Subcutaneous abdominal adipose tissue (tissue), 5 donors: Measurements from ENCODE around the gene SLC39A5.
"Not testable (repeated sequence)": the region's sequence is repeated elsewhere in the genome, so short reads cannot be mapped to it uniquely, and the experiment has no call there.

Source experiments
- H3K27ac ChIP-seq: one replicate; pipeline ENCODE4 v1.7.0; 2013; ENCODE audit warnings: low read depth, mild to moderate bottlenecking, inconsistent platforms, low read length, moderate library complexity
- H3K27me3 ChIP-seq, 5 donors: one replicate each; pipeline ENCODE4 v1.7.0; 2013; ENCODE audit warnings: low read length in 5 of 5, inconsistent platforms in 1 of 5; ENCODE audit not compliant: control insufficient read depth in 5 of 5, insufficient read depth in 4 of 5
- H3K36me3 ChIP-seq, 5 donors: one replicate each; pipeline ENCODE4 v1.7.0; 2013; ENCODE audit warnings: low read length in 5 of 5; ENCODE audit not compliant: control insufficient read depth in 5 of 5, insufficient read depth in 5 of 5
- H3K4me1 ChIP-seq, 5 donors: one replicate each; pipeline ENCODE4 v1.7.0; 2013; ENCODE audit warnings: low read length in 5 of 5, mild to moderate bottlenecking in 3 of 5, moderate library complexity in 1 of 5; ENCODE audit not compliant: control insufficient read depth in 5 of 5, insufficient read depth in 5 of 5
- H3K4me3 ChIP-seq, 5 donors: one replicate each; pipeline ENCODE4 v1.7.0; 2013; ENCODE audit warnings: low read length in 5 of 5, low read depth in 1 of 5
- H3K9ac ChIP-seq, 5 donors: one replicate each; pipeline ENCODE4 v1.7.0; 2013; ENCODE audit warnings: low read length in 5 of 5, mild to moderate bottlenecking in 4 of 5, moderate library complexity in 3 of 5
- H3K9me3 ChIP-seq, 5 donors: one replicate each; pipeline ENCODE4 v1.7.0; 2013; ENCODE audit warnings: low read length in 5 of 5; ENCODE audit not compliant: control insufficient read depth in 5 of 5
- donor health status: healthy.
- donor health status: healthy.
- donor health status: healthy.
- donor health status: healthy.
- donor health status: healthy.

Gene SLC39A5

DNA sequence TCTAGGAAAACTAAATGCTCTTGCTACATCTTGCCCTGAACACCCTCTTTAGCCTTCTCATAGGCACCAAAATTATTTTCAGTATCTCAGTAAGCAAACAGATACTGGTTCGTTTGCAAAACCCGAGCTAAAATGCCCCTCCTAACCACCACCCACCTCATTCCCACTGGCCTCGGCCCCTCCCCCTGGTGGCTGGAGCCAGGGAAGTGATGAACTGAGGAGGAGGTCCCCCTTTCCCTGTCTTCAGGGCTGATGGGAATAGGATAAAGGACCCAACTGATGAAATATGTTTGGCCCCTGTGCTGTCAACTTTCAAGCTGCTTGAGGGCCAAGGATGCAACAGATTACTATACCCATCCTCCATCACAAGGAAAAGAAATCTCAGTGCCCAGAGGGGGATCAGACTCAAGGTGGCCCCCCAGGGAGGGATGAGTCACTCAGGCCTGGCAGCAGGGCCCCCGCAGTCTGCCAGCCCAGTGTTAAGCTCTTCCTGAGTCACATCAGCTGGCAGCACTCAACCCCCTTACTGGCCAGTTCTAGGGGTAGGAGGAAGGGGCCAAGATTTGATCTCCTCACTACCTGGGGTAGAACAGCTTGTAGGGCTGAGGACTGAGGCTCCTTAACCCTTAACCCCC lies 26.6 kb downstream of the SLC39A5 start:
- no peaks in the 10 kb centered on the region for H3K9me3 ChIP-seq
- H3K4me1 ChIP-seq = peaks cover 5 to 27% (median 25%) of the 10 kb centered on the region in 5 donors
- H3K27me3 ChIP-seq = no peaks in the 10 kb centered on the region
- peak overlapping the region in 2 of 5 donors; percentile 82 to 85 for H3K4me3 ChIP-seq
- H3K36me3 ChIP-seq = peaks cover 2 to 53% (median 48%) of the 10 kb centered on the region in 5 donors
- peak overlapping the region in 4 of 5 donors; percentile 17 to 94 (median 80) for H3K9ac ChIP-seq
- H3K27ac ChIP-seq = no peak overlapping the region

DNA sequence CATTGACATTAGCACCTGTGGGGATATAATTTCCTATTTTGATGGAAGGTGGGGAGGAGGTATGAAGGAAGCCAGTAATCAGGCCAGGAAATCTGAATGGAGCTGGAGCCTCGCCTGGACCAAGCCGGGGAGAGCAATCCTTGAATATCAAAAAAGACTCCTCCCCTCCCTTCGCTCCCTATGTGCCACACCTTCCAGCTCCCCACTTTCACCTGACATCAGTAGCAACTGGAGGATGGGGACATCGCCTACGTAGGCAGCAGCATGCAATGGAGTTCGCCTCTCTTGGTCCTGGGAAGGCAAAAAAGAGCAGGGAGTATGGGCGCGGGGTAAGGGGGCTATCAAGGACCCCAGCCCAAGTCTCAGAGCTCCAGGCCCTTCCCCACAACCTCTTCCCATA lies 27.2 kb downstream of the SLC39A5 start:
- Histone ChIP-seq H3K27me3 (no peaks in the 10 kb centered on the region), H3K27ac (no peak overlapping the region), H3K36me3 (peaks cover 2 to 47% (median 42%) of the 10 kb centered on the region in 5 donors), H3K9me3 (no peaks in the 10 kb centered on the region), H3K9ac (peak overlapping the region; percentile 17 to 94 (median 78)), H3K4me1 (peaks cover 5 to 27% (median 25%) of the 10 kb centered on the region in 5 donors), H3K4me3 (peak overlapping the region; percentile 67 to 88 (median 82))

DNA sequence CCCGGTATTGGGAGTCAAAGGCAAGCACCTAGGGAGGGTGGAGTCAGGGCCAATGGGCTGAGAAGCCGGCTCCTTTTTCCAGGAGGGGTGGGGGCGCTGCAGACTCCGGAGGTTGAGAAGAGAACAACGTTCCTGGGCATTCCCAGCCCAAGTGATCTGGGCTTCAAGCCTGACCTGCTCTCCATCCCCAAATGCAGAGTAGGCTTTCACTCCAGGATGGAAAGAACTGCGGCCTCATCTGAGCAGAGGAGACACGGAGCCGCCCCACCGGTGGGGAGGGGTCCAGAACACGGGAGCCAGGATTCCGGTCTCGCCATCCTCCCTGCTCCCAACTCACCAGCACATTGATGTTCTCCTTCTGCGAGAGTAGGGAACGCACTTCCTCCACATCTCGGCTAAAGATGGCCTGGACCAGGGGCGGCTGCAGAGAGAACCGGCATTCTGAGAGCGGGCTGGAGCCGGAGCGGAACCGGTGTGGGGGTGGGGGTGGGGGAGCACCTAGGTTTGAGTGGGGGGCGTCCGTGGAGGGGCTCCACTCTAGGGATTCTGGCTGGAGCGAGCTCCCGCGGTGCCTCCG lies 27.7 kb downstream of the SLC39A5 start:
- Histone ChIP-seq H3K9ac (peak overlapping the region; percentile 26 to 94 (median 78)), H3K27me3 (no peaks in the 10 kb centered on the region), H3K9me3 (no peaks in the 10 kb centered on the region), H3K4me1 (peaks cover 5 to 27% (median 25%) of the 10 kb centered on the region in 5 donors), H3K27ac (peak overlapping the region; percentile 86), H3K36me3 (peaks cover 0 to 42% (median 37%) of the 10 kb centered on the region in 5 donors), H3K4me3 (peak overlapping the region; percentile 67 to 88 (median 82))

DNA sequence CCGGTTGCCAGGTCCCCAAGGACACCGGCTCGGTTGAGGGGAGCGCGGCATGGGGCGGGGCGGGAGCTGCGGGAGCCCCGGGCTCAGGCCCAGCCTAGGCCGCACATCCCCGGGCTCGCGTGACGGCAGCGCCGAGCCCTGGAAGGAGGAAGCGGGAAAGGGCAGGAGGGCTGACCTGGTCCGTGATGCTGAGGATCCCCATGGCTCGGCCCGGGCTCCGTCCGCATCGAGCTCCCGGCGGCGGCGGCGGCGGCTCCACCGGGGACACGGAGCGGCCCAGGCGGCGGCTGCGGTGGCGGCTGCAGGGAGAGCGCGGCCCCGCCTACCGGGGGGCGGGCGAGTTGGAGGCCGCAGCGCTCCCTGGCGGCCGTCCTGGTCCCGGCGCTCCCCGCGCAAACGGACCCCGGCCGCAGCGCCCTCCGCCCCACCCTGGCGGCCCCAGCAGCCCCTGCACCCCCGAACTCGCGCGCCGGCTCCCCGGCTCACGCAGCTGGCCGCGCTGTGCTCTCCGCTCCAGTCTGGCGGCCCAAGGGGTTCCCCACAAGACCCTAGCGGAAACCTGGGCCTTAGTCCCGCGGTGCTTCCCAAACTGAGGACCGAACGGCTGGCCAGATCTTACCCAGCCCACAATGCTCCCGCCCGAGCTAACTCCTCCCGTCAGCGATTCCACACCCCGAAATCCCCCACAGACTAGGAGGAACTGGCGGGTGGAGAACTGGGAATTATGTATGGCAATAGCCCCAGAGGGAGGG lies 28.4 kb downstream of the SLC39A5 start, which contains the start of gene ANKRD52:
TSS of gene ANKRD52 (minus strand) at position 317 of the 752 bp plus-strand sequence. CDS start at position 202, 115 bp downstream.
- peak within 1 kb of the TSS; percentile 86 for H3K27ac ChIP-seq
- H3K4me1 ChIP-seq = peaks cover 5 to 27% (median 25%) of the 10 kb centered on the region in 5 donors
- H3K36me3 ChIP-seq = peaks cover 0 to 35% (median 30%) of the 10 kb centered on the region in 5 donors
- H3K27me3 ChIP-seq = no peaks in the 10 kb centered on the region
- H3K9ac ChIP-seq = peak within 1 kb of the TSS; percentile 78 to 94 (median 82)
- H3K9me3 ChIP-seq = no peaks in the 10 kb centered on the region
- peak within 1 kb of the TSS; percentile 80 to 88 (median 82) for H3K4me3 ChIP-seq

DNA sequence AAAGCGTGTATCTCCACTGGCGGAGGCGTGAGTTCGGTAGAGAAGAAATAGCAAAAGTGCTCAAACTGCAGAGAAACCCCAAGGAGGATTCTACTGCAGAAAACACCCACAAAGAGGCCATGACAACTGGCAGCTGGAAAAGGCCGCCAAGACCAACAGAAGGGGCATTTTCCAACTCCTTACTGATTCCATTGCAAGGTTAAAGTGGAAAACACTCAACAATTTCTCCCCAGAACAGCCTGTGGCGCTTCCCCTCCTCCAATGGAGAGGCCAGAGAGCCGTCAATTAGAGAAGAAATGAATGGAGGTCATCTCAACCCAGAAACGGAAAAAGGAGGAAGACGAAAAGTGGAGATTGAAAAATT lies 29.0 kb downstream of the SLC39A5 start:
- peak overlapping the region; percentile 70 to 88 (median 82) for H3K9ac ChIP-seq
- H3K4me1 ChIP-seq = peaks cover 5 to 27% (median 25%) of the 10 kb centered on the region in 5 donors
- H3K36me3 ChIP-seq = peaks cover 0 to 29% (median 24%) of the 10 kb centered on the region in 5 donors
- peak overlapping the region; percentile 80 to 88 (median 82) for H3K4me3 ChIP-seq
- H3K27ac ChIP-seq = peak overlapping the region; percentile 86
- H3K9me3 ChIP-seq = no peaks in the 10 kb centered on the region
- no peaks in the 10 kb centered on the region for H3K27me3 ChIP-seq

DNA sequence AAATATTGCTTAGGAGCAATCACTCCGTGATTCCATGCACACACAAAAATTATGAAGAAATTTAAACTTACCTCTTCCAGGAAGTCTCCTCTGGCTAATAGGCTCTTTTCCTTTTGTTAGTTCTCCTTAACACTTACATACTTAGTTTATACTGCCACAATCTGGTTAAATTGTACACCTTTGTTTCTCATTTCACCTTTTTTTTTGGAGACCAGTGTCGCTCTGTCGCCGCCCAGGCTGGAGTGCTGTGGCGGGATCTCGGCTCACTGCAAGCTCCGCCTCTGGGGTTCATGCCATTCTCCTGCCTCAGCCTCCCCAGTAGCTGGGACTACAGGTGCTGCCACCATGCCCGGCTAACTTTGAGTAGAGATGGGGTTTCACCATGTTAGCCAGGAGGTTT lies 30.5 kb downstream of the SLC39A5 start:
- Histone ChIP-seq H3K36me3 (peaks cover 0 to 16% (median 12%) of the 10 kb centered on the region in 5 donors), H3K27me3 (no peaks in the 10 kb centered on the region), H3K4me1 (peaks cover 5 to 27% (median 25%) of the 10 kb centered on the region in 5 donors), H3K27ac (no peak overlapping the region), H3K9ac (no peak overlapping the region), H3K4me3 (no peak overlapping the region), H3K9me3 (no peaks in the 10 kb centered on the region)

DNA sequence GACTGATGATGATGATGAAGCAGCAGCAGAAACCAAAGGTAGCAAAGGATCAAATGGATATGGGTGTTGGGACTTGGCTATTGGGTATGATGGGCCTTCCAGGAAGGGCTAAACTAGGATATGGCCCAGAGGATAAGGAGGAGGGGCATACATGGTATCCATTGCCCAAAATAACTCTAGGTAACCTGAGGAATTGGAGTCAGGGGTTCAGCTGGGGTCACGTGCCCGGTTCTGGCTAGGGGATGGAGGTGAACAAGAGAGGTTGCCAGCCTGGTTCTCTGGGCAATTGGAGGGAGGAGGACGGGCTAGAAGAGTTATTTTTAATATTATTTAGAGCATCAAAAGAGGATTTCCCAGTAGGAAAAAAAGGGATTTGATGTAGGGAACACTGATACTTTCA lies 31.1 kb downstream of the SLC39A5 start:
- H3K9ac ChIP-seq = no peak overlapping the region
- peaks cover 0 to 10% (median 6%) of the 10 kb centered on the region in 5 donors for H3K36me3 ChIP-seq
- no peaks in the 10 kb centered on the region for H3K9me3 ChIP-seq
- no peak overlapping the region for H3K27ac ChIP-seq
- H3K4me1 ChIP-seq = peaks cover 5 to 26% (median 25%) of the 10 kb centered on the region in 5 donors
- H3K27me3 ChIP-seq = no peaks in the 10 kb centered on the region
- no peak overlapping the region for H3K4me3 ChIP-seq

DNA sequence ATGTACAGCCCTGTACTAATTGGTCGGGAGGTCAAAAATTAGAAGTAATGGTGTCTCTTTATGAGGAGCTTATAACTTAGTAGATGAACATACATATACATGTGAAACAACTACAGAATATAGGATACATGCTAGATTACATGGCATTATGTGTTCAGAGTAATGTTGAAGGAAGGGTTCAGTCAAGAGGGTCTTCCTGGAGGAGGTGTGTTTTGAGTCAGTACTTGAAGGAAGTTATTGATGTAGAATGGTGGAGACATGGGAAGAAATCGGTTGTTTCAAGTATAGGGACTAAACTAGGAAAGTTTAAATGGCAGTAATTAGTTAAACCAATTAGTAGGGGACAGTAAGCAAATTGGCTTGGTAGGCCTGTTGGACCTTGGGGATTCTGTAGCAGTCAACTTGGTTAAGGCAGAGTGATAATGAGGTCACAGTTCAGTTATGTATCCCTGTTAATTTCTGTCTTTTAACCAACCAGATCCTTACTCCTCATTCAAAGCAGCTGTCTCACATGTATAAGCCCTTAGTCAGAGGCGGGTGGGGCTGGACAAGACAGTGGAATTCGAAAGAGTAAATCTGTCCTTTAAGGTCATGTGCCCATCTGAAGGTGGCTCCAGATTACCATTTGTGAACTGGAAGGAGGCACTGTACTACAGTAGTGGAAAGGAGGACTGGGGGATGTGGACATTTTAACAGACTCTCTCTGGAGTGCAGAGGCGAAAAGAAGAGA lies 31.8 kb downstream of the SLC39A5 start:
- Histone ChIP-seq H3K27ac (no peak overlapping the region), H3K4me3 (no peak overlapping the region), H3K9ac (no peak overlapping the region), H3K9me3 (no peaks in the 10 kb centered on the region), H3K27me3 (no peaks in the 10 kb centered on the region), H3K4me1 (peaks cover 8 to 25% (median 24%) of the 10 kb centered on the region in 5 donors), H3K36me3 (peaks cover 0 to 4% (median 3%) of the 10 kb centered on the region in 5 donors)

DNA sequence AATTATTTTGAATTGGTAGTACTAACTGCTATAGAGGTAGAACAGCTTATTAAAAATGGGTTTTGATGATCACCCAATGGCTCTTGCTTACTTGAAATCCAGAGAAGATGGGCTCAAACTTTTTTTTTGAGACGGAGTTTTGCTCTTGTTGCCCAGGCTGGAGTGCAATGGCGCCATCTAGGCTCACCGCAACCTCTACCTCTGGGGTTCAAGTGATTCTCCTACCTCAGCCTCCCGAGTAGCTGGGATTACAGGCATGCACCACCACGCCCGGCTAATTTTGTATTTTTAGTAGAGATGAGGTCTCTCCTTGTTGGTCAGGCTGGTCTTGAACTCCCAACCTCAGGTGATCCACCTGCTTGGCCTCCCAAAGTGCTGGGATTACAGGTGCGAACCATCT lies 33.1 kb downstream of the SLC39A5 start:
- not testable (repeated sequence) for H3K4me3 ChIP-seq, H3K9ac ChIP-seq, H3K36me3 ChIP-seq, H3K9me3 ChIP-seq, H3K27me3 ChIP-seq, H3K27ac ChIP-seq
- H3K4me1 ChIP-seq = peaks cover 3 to 26% (median 22%) of the 10 kb centered on the region in 5 donors
